HepG2 (cell line): Measurements from ENCODE around the gene SYNJ2. TPM values are rescaled to one million over a fixed set of nuclear protein-coding genes. Genes with fewer than 3 reads are reported as not detected.

Experiments
- ATF1 ChIP-seq: IDR thresholded peaks from 2 replicates; pipeline ENCODE4 v1.6.1; 2016; ENCODE audit warnings: mild to moderate bottlenecking, control low read depth
- GTF2F1 ChIP-seq: fragments of 150-350 bp; IDR thresholded peaks from 2 replicates; pipeline ENCODE4 v1.6.1; 2014; ENCODE audit warnings: low read length
- HDAC2 ChIP-seq: sonication (generic); formaldehyde crosslinking; IDR thresholded peaks from 2 replicates; pipeline ENCODE4 v1.4.0; 2020; ENCODE audit warnings: missing genetic modification reagents
- HNF4A ChIP-seq: sonication (generic); formaldehyde crosslinking; IDR thresholded peaks from 2 replicates; pipeline ENCODE4 v1.4.0; 2020; ENCODE audit warnings: missing genetic modification reagents
- HNF4G ChIP-seq, 2 experiments: sonication (generic) in 1 of 2; formaldehyde crosslinking in 1 of 2; IDR thresholded peaks; 2 replicates each; pipeline versions ENCODE4 v1.4.0 to v1.6.1; 2011 to 2020; ENCODE audit warnings: borderline replicate concordance in 2 of 2, low read depth in 2 of 2, mild to moderate bottlenecking in 2 of 2, low read length in 1 of 2, missing genetic modification reagents in 1 of 2, moderate library complexity in 1 of 2
- HNRNPLL ChIP-seq: fragments of 200-400 bp; formaldehyde crosslinking; IDR thresholded peaks from 2 replicates; pipeline ENCODE4 v1.6.1; 2017; ENCODE audit warnings: mild to moderate bottlenecking, low read depth, low read length; ENCODE audit not compliant: poor library complexity, severe bottlenecking
- KDM1A ChIP-seq: IDR thresholded peaks from 2 replicates; pipeline ENCODE4 v1.6.1; 2016; ENCODE audit warnings: missing compliant biosample characterization
- KLF13 ChIP-seq: sonication (generic); formaldehyde crosslinking; IDR thresholded peaks from 2 replicates; pipeline ENCODE4 v1.4.0; 2020; ENCODE audit warnings: mild to moderate bottlenecking, missing genetic modification reagents
- NKX3-1 ChIP-seq: sonication (generic); formaldehyde crosslinking; IDR thresholded peaks from 2 replicates; pipeline ENCODE4 v1.5.0; 2020; ENCODE audit warnings: missing genetic modification reagents
- PLRG1 ChIP-seq: fragments of 450-650 bp; conservative IDR thresholded peaks from 2 replicates; pipeline ENCODE4 v1.6.1; 2016
- PREB ChIP-seq: sonication (generic); formaldehyde crosslinking; IDR thresholded peaks from 2 replicates; pipeline ENCODE4 v1.4.0; 2020; ENCODE audit warnings: missing genetic modification reagents
- SAFB2 ChIP-seq: sonication (generic); formaldehyde crosslinking; IDR thresholded peaks from 2 replicates; pipeline ENCODE4 v1.5.1; 2020; ENCODE audit warnings: missing genetic modification reagents, low read depth, mild to moderate bottlenecking, borderline replicate concordance
- SP1 ChIP-seq, 2 experiments: fragments of 450-650 bp in 1 of 2; sonication (generic) in 1 of 2; formaldehyde crosslinking in 1 of 2; IDR thresholded peaks; 2 replicates each; pipeline versions ENCODE4 v1.4.0 to v1.6.1; 2016 to 2020; ENCODE audit warnings: missing genetic modification reagents in 1 of 2
- TCF7 ChIP-seq: sonication (generic); IDR thresholded peaks from 2 replicates; pipeline ENCODE4 v1.6.1; 2016; ENCODE audit warnings: antibody characterized with exemption, low read depth
- ZNF670 ChIP-seq: sonication (generic); formaldehyde crosslinking; IDR thresholded peaks from 2 replicates; pipeline ENCODE4 v1.8.0; 2022; ENCODE audit warnings: mild to moderate bottlenecking, missing genetic modification reagents, borderline replicate concordance
- ZNF687 ChIP-seq: sonication (generic); formaldehyde crosslinking; IDR thresholded peaks from 2 replicates; pipeline ENCODE4 v1.5.1; 2020; ENCODE audit warnings: mild to moderate bottlenecking, missing genetic modification reagents, moderate library complexity
- polyA plus RNA-seq, 8 experiments: library from polyadenylated mRNA; depleted of rRNA in 3 of 8; stranded (reverse) in 7 of 8; unstranded in 1 of 8; fragments of >200 nt; fragmentation: Illumina TruSeq in 4 of 8; extraction: Trizol in 4 of 8; gene quantifications; 2 replicates each; pipeline versions ENCODE4 v1.2.1 to v1.2.3, GENCODE V29; 2011 to 2016; ENCODE audit warnings: low read depth in 4 of 8, missing spikeins in 1 of 8, mixed read lengths in 1 of 8; ENCODE audit not compliant: insufficient read depth in 1 of 8
- total RNA-seq, 5 experiments: library from RNA; depleted of rRNA; stranded (reverse); fragments of >200 nt; fragmentation: Illumina TruSeq; extraction: Trizol; gene quantifications; 2 replicates each; pipeline ENCODE4 v1.2.3, GENCODE V29; 2016; ENCODE audit warnings: low read depth in 1 of 5
- TF ChIP-seq, protein P1 (sequence below): sonication (generic); formaldehyde crosslinking; IDR thresholded peaks from 2 replicates; pipeline ENCODE4 v1.8.0; 2022; ENCODE audit warnings: missing genetic modification reagents, mild to moderate bottlenecking, inconsistent platforms, borderline replicate concordance
- TF ChIP-seq, protein P2 (sequence below): sonication (generic); formaldehyde crosslinking; IDR thresholded peaks from 2 replicates; pipeline ENCODE4 v1.5.0; 2020; ENCODE audit warnings: mild to moderate bottlenecking, missing genetic modification reagents, borderline replicate concordance

Gene SYNJ2
- total and polyA plus RNA-seq, 2 of the 13 experiments (the other 11 are each of a cell fraction or from before 2014, with no cell fraction given): 39.1 to 57.6 TPM

GRCh38 chr6:157999168-158000051 is 17.7 kb downstream of the SYNJ2 start (continued):
- TF ChIP-seq SP1 (IDR thresholded peaks at IDR 0.05) (no peak), SP1 (CRISPR knock-in tag; IDR thresholded peaks at IDR 0.05) (no peak), HNRNPLL (no peak), NKX3-1 (CRISPR knock-in tag) (no peak), ZNF687 (CRISPR knock-in tag) (peak; percentile 92), ZNF670 (no peak), SAFB2 (CRISPR knock-in tag) (no peak), KLF13 (no peak), HNF4G (IDR thresholded peaks at IDR 0.05; ENCODE audit: borderline replicate concordance, low read depth, low read length) (peak; percentile 52; the same call in 1 of the 2 replicates), HNF4G (CRISPR knock-in tag; IDR thresholded peaks at IDR 0.05; ENCODE audit: borderline replicate concordance, low read depth) (no peak), PLRG1 (no peak), TCF7 (no peak), ATF1 (CRISPR knock-in tag) (no peak), GTF2F1 (no peak), PREB (CRISPR knock-in tag) (no peak), HDAC2 (CRISPR knock-in tag) (no peak), HNF4A (CRISPR knock-in tag) (peak; percentile 72), KDM1A (CRISPR knock-in tag) (no peak)
- TF ChIP-seq, protein P1, sequence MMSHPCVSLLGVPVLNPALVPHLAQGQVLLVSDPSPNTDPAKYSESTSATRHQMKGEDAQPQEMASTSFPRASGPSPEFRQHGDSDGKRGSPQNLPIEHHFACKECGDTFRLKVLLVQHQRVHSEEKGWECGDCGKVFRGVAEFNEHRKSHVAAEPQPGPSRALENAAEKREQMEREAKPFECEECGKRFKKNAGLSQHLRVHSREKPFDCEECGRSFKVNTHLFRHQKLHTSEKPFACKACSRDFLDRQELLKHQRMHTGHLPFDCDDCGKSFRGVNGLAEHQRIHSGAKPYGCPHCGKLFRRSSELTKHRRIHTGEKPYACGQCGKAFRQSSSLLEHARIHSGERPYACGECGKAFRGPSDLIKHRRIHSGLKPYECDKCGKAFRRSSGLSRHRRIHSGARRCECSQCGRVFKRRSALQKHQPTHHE (CRISPR knock-in tag): no peak
- TF ChIP-seq, protein P2, sequence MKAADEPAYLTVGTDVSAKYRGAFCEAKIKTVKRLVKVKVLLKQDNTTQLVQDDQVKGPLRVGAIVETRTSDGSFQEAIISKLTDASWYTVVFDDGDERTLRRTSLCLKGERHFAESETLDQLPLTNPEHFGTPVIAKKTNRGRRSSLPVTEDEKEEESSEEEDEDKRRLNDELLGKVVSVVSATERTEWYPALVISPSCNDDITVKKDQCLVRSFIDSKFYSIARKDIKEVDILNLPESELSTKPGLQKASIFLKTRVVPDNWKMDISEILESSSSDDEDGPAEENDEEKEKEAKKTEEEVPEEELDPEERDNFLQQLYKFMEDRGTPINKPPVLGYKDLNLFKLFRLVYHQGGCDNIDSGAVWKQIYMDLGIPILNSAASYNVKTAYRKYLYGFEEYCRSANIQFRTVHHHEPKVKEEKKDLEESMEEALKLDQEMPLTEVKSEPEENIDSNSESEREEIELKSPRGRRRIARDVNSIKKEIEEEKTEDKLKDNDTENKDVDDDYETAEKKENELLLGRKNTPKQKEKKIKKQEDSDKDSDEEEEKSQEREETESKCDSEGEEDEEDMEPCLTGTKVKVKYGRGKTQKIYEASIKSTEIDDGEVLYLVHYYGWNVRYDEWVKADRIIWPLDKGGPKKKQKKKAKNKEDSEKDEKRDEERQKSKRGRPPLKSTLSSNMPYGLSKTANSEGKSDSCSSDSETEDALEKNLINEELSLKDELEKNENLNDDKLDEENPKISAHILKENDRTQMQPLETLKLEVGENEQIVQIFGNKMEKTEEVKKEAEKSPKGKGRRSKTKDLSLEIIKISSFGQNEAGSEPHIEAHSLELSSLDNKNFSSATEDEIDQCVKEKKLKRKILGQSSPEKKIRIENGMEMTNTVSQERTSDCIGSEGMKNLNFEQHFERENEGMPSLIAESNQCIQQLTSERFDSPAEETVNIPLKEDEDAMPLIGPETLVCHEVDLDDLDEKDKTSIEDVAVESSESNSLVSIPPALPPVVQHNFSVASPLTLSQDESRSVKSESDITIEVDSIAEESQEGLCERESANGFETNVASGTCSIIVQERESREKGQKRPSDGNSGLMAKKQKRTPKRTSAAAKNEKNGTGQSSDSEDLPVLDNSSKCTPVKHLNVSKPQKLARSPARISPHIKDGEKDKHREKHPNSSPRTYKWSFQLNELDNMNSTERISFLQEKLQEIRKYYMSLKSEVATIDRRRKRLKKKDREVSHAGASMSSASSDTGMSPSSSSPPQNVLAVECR (CRISPR knock-in tag): peak; percentile 48; the same call in 1 of the 2 replicates
